Hematopoietic multipotent progenitor cell (in vitro differentiated cells): ENCODE measurements around the gene GPR132. TPM values are rescaled to one million over a fixed set of nuclear protein-coding genes. Genes with fewer than 3 reads are reported as not detected.
"Not testable (repeated sequence)": the region's sequence is repeated elsewhere in the genome, so short reads cannot be mapped to it uniquely, and the experiment has no call there.

Experiments used
- DNase-seq, 3 donors: peaks; one replicate each; pipeline ENCODE4 v3.0.0-alpha.2; 2011 to 2015; ENCODE audit warnings: low read depth in 2 of 3, low spot score in 2 of 3
- total RNA-seq: library from RNA; depleted of rRNA; stranded (reverse); fragments of >200 nt; gene quantifications from one replicate; pipeline ENCODE4 v1.2.3, GENCODE V29; 2012

GPR132 gene, protein sequence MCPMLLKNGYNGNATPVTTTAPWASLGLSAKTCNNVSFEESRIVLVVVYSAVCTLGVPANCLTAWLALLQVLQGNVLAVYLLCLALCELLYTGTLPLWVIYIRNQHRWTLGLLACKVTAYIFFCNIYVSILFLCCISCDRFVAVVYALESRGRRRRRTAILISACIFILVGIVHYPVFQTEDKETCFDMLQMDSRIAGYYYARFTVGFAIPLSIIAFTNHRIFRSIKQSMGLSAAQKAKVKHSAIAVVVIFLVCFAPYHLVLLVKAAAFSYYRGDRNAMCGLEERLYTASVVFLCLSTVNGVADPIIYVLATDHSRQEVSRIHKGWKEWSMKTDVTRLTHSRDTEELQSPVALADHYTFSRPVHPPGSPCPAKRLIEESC
- 13.5 TPM for total RNA-seq

DNA sequence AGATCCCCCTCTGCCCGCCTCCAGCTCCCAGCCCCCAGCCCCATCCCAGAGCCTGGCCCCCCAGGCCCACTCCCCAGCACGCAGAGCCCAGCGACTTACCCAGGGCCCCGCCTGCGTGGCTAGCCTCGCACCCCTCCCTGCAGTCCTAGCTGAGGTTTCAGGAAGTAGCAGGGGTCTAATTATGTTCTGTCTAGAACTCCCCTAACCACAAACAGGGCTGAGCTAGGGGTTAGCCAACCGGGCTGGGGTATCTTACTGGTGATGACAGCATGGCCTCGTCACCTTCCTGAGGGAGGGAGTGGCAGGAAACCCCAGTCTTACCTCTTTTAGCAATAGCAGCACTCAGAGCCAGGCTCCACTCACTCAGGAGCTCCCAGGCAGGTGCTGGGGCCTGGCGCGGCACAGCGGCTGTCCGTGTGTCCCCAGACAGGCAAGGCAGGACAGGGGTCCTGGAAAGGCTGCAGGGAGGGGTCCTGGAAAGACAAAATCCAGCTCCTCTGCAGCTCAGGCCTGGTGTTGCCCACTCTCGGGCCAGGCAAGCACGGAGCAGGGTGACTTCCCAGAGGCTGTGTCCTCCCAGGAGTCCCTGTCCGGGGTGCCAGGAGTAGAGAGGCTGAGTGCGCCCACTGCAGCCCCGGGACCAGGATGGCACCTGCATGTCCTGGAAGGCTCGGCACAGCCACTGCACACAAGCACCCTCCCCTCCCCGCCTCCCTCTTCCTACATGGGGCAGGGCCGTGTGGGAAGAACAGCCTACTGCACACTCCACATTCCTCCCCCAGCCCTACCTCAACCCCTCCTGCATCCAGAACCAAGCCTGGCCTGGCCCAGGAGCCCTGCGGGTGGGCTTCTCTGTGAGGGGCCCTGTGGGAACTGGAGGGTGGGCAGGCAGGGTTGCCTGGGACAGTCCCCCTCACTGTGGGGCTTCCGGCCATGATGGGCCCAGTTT, at the start of gene GPR132:
Gene GPR132 (minus strand): TSS at position 151 of the 949 bp plus-strand sequence. CDS start 10,010 bp downstream, outside the sequence.
- DNase-seq: peak; percentile 82 to 98 (median 95)

DNA sequence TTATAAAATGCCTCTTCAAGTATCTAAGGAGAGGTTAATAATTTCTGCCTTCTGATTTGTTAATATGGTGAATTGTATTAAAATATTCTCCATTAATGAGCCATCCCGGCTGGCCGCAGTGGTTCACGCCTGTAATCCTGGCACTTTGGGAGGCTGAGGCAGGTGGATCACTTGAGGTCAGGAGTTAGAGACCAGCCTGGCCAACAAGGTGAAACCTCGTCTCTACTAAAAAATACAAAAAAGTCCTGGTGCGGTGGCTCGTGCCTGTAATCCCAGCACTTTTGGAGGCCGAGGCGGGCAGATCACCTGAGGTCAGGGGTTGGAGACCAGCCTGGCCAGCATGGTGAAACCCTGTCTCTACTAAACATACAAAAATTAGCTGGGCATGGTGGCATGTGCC, 44.0 kb upstream of the GPR132 start:
- not testable (repeated sequence) for DNase-seq

DNA sequence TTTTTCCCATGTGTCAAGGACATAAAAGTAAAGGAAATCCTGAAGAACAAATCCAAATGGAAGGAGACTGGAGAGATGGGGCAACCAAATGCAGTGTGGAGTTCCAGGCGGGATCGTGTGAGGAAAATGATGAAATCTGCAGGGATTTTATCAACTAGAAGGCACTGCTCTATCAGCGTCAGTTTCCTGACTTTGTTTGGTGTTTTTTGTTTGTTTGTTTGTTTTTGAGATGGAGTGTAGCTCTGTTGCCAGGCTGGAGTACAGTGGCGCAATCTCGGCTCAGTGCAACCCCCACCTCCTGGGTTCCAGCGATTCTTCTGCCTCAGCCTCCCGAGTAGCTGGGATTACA, 43.3 kb upstream of the GPR132 start:
- no peak for DNase-seq

DNA sequence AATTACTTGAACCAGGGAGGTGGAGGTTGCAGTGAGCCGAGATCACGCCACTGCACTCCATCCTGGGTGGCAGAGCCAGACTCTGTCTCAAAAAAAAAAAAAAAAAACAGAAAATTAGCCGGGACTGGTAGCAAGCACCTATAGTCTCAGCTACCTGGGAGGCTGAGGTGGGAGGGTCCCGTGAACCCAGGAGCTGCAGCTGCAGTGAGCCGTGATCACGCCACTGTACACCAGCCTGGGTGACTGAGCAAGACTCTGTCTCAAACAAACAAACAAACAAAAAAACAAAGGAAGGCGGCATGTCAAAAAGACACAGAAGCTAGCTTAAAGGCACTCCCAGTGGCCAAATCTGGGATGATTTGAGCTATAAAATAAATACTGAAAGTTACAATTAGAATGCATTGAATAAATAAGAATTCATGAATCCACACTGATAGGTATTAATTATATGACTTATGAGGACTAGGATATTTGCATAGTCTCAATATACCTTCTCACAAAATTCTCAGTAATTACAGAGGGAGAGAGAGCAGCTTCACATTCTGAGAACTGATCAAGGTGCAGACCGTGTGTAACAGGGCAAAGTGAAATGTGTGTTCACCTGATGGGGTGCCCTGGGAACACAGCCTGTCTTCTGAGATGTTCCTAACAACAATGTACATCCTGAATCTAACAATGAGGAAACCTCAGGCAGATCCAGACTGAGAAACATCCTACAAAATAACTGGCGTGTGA, 42.7 kb upstream of the GPR132 start:
- no peak for DNase-seq

DNA sequence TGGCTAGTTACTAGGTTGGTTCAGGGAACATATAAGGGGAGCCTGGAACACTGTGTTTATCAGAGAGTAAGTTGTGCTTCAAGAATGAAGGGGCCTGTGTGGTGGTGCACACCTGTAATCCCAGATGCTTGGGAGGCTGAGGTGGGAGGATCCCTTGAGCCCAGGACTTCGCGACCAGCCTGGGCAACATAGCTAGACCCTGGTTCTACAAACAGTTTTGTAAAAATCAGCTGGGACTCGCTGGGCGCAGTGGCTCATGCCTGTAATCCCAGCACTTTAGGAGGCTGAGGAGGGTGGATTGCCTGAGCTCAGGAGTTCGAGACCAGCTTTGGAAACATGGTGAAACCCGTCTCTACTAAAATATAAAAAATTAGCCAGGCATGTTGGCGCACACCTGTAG, 42.1 kb upstream of the GPR132 start:
- DNase-seq: no peak

DNA sequence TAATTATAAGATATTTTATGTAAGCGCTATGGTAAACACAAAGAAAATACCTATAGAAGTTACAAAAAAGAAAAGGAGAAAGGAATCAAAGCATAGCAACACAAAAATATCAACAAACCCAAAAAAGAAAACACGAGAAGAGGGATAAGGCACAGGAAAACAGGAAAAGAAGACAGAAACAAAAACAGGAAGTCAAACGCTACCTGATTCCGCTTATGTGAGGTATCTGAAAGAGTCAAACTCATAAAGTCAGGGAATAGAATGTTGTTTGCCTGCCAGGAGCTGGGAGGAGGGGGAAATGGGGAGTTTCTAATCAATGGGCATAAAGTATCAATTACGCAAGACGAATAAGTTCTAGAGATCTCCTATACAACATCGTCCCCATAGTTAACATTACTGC, 39.9 kb upstream of the GPR132 start:
- no peak for DNase-seq

DNA sequence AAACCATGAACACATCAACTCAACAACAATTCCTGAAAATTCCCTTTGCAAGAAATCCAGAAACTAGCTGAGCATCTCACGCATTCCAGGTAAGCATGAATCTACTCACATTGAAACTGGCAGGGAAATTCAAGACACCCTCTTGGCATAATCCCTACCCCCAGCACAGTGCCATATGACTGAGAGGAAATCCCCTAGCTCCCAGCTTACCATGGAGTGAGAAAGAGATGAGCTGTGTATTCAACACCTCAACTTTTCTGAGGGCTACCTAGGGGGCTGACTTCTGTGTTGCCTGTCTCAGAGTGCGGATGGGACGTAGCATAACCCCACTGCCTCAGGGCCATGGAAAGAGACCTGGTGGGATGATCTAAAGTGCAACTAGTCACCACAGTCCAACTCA, 37.7 kb upstream of the GPR132 start:
- DNase-seq: no peak

DNA sequence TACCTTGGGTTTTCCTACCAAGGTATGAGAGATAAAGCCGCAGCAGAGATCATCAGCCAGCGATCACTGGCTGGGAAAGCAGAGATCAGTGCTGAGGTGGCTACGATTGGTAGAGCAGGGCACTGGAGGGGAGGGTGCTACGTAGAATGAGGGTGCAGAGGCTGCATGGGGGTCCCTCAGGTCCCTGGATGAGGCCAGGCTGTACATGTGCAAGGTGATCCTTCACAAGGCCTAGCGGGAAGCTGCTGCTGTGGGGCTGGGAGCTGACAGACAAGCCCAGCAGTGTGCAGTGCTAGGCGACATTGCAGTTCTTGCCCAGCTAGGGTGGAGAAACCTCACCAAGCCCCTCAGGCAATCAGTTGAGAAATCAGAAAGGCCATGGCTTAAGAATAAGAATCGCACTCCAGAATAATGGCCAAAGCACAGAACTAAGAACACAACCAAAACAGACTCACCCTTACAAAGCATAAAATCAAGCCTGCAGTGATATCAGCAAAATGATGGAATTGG, 37.2 kb upstream of the GPR132 start:
- no peak for DNase-seq

DNA sequence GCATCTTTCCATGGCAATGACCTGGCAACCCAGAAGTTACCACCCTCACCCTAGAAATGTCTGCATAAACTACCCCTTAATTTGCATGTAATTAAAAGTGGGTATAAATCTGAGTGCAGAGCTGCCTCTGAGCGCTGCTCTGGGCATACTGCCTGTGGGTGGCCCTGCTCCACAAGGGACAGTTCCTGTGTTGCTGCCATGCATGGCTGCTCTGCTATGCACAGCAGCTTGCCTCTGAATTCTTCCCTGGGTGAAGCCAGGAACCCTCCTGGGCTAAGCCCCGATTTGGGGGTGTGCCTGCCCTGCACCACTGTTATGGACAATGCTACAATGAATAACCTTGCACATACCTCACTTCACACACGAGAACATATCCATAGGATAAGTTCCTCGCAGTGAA, 35.7 kb upstream of the GPR132 start:
- DNase-seq: no peak

DNA sequence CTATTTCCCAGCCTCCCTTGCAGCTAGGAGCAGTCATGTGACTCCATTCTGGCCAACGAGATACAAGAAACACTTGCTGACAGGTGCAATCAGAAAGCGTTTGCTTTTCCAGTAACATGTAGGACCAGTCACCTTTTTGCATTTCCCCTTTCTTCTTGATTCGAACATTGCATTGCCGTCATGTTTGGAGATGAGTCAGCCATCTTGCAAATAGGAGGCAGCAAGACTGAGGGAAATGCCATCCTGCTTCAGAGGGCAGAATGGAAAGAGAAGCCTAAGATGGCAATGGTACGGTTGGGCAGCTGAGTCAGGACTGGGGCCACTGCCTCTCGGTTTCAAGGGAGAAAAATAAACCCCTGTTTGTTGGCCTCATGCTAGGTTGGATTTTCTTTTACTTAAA, 34.5 kb upstream of the GPR132 start:
- DNase-seq: no peak

DNA sequence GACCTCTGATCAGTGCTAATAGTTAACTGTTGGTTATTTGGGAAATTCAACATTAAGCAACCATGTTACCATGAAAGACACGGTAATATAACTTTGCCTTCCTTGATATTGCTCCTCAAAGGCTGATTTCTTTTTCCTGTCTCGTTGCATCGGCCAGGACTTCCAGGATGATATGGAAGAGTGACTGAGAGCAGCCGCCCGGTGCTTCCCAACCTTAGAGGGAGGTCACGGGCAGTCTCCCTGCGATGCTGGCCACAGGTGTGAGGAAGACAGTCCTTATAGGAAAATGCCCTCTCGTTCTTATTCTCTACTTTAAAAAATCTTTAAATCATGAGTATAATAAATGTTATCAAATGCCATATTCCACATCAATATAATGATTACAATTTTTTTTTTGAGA, 33.1 kb upstream of the GPR132 start:
- no peak for DNase-seq

DNA sequence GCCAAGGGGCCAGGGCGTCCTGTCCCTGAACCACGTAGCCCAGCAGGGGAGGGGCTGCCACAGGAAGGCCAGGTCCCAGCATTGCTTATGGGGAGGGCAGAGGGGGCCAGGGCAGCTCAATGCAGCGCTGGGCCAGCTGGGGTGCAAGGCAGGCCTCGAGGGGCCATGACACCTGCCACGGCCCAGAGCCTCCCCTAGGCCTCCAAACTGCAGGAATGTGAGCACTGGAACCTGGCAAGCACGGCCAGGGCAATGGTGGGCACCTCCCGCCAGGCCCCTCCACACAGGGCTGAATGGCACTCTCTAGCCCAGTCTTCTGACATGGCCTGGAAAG, 32.5 kb upstream of the GPR132 start:
- DNase-seq: no peak

DNA sequence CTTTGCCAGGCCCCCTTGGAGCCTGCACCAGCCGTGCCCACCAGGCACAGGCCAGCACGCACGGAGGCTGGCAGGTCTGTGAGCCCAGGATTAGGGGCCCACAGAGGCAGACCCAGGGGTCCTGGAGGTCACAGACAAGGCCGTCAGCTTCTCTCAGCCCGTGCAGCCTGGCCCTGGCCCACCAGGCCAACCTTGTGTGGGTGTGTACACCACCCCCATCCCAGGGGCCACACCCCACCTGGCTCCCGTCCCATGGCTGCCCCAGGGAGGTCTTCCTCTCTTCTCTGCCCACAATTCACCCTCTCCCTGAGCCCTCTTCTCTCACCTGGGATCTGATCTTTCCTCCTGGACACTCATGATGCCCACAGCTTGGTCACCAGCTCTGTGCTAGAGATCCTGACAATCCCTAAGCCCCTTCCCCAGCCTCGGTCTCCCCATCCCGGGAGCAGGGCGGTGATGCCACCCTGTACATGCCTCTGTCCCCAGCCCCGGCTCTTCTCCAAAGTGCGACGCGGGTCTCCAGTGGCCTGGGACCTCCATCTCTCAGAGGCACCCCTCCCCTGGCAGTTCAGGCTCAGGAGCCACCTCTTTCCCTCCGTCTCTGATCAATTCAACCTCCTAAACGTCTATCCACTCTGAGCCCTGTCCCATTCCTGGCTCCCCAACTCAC, 31.1 kb upstream of the GPR132 start:
- DNase-seq: no peak

DNA sequence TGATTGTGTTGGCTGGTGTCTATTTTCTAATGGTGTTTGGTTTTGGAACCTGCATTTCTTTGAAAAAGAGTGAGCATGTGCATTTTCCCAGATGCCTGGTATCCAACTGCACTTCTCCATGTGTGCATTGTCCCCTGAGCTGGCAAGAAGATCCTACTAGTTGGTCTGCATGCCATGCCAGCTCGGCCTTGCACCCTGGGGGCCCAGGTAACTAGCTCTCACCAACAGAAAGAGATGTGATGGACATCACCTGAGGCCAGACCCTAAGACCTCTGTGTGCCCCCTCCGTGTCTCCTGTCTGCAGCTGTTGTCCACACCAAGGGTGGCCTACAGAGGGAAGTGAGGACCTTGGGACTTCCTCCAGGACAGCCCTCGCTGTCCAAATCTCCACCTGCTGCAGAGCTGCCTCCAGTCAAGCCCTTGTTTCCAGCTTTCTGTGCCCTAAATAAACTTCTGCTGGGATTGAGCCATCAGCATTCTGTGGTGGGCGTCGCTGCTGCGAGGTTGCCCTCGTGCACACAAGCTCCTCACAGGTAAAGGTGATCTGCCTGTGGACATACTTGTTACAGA, 30.1 kb upstream of the GPR132 start:
- DNase-seq: no peak

DNA sequence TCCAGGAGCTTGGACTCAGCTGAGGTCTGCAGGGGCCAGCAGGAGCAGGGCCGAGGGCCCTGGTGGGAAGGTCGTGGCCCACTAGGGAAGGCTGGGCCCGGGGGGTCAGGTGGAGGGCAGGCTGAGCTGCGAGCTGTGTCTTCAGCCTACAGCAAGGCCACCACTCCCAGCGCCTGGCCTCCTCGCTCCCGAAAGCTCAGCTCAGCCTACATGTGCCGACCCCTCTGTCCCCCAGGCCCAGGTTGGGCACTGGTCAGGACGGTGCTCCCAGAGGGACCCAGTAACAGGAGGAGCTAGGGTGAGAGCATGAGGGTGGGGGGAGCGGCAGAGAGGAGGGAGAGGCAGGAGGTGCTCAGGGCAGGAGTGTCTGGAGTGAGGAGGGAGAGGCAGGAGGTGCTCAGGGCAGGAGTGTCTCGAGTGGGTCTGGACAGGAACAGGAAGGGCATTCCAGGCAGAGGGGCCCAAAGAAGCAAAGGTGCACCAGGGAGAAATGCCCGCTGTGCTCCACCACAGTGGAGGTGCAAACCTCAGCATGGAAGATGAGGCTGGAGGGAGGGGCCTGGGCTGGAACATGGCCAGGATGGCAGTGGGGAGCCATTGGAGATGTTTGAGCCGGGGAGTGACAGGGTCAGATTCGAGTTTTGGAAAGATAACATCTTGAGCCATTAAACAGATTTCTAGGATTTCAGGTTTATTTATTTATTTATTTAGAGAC, 29.1 kb upstream of the GPR132 start:
- no peak for DNase-seq

DNA sequence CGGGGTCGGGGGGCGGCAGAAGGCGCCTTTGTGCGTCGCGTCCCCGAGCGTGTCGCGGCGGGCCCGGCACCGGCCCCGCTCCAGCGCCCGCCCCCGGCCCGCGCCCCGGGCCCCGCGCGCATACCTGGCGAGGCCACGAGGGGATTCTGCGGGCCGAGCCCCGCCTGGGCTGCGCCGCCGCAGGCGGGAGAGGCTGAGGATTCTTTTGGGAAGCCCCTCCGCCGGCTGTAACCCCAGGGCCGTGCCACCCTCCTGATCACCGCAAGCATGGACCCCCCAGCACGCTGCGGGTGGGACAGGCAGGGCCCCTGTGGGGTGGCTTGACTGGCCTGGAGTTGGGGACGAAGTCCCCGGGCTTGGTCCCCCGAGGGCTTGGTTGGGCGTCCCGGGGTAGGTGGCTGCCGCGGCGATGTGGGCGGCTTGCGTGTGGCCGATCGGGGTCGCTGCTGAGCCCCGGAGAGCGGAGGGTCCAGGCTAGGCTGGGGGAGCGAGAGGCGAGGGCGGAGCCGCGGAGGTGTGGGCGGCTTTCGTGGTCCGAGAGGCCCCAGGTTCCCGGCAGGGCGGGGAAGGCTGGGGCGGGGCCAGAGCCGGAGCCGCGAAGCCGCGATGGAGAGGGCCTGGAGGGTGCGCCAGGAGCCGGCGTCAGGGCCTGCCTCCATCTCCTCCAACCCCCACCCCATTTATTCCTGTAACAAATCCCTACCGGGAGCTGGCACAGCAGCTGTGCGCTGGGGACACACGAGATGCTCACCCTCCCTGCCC, 28.4 kb upstream of the GPR132 start:
- peak in 2 of 3 donors; percentile 69 to 71 for DNase-seq

DNA sequence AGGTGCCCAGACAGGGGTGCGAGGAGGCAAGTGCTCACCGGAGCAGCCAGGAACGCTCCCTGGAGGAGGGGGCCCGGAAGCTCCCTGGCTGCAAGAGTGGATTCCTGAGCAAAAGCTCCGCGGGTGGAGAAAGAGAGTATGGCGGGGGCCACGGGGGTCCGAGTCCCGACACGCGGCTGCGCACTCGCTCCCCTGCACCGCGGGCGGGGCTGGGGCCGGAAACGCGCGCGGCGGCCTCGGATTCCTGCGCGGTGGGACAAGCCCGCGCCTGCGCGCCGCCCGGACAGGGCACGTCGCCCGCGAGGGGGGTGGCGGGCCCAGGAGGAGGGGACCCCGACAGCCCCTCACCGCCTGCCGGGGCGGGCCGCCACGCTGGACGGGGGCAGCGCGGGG, 27.8 kb upstream of the GPR132 start:
- DNase-seq: peak in 1 of 3 donors; percentile 51

DNA sequence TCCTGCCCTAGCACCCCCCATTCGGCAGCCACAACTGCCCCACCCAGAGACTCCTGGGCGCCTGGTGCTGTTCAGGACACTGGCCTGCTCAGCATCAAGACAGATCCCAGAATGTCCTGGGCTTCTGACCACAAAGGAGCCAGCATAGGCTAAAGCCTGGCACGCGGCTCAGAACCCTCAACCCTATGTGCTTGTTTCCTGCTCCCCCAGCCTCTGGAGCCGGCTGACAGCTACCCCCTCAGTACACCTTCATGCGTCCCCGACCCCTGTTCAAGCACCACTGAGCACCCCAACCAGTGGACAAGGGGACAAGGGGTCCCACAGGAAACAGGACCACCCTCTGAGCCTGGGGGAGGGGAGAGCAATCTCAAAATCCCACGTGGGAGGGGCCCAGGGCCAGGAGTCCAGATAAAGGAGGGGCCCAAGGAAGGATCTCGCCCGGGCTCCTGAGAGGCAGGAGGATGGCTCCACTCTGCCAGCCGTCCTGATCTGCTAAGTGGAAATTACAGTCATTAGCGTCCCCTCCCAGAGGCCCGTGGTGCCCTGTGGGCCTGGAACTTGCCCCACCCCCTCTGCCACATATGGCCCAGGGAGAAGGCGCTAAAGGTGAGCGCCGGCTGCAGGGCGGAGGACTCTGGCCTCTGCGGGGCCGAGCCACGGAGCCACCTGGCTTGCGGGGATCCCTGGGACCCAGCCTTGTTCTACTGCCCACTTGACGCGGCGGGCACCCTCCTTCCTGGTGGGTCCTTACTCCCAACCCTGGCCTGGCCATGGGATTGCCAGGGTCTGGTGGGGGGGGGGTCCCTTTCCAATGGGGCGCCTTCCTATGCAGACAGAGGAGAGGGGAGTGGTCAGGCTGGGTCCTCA, 27.2 kb upstream of the GPR132 start:
- no peak for DNase-seq
